WERI-Rb-1 (cell line): ENCODE results near the gene A2ML1.

Source experiments
- DNase-seq: peaks from one replicate; pipeline ENCODE4 v3.0.0-alpha.2; 2020
- H3K27ac ChIP-seq: fragments of 250-450 bp; sonication (Bioruptor Pico); 2 replicates; pipeline ENCODE4 v1.5.1; 2020; ENCODE audit warnings: mild to moderate bottlenecking, moderate library complexity
- H3K27me3 ChIP-seq: fragments of 250-450 bp; sonication (Bioruptor Pico); 2 replicates; pipeline ENCODE4 v1.5.1; 2021; ENCODE audit warnings: mild to moderate bottlenecking, low read depth, moderate library complexity; ENCODE audit not compliant: insufficient read depth, severe bottlenecking
- H3K36me3 ChIP-seq: fragments of 250-450 bp; sonication (Bioruptor Pico); 2 replicates; pipeline ENCODE4 v1.5.1; 2020; ENCODE audit warnings: mild to moderate bottlenecking, moderate library complexity
- H3K4me3 ChIP-seq: 2 replicates; pipeline ENCODE4 v1.5.1; 2011; ENCODE audit warnings: low read depth, mild to moderate bottlenecking, control low read depth, low read length
- H3K9me3 ChIP-seq: fragments of 250-450 bp; sonication (Bioruptor Pico); 2 replicates; pipeline ENCODE4 v1.5.1; 2021; ENCODE audit warnings: mild to moderate bottlenecking, moderate library complexity; ENCODE audit not compliant: severe bottlenecking
- TF ChIP-seq, protein P1 (sequence below): IDR thresholded peaks from 2 replicates; pipeline ENCODE4 v1.5.1; 2011; ENCODE audit warnings: low read depth, mild to moderate bottlenecking, control low read depth, inconsistent platforms, low read length

The A2ML1 gene

DNA sequence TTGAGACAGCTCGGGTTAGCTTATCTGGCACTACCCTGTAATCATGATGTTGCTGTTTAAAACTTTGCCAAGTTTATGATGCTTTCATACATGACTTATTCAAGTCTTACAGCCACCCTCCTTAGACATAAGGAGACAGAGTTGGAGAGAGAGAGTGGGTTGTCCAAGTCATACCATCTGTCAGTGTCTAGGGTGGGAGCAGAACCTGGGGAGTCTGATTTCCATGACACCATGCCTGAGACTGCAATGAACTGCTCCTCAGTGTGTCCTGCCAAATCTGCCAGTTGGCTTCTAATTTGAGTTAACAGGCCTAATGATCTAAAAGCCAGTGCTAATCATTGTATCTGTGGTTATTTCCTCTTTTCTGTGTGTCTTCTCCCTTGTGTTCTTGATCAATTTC lies 48.2 kb downstream of the A2ML1 start:
- TF ChIP-seq, protein P1, sequence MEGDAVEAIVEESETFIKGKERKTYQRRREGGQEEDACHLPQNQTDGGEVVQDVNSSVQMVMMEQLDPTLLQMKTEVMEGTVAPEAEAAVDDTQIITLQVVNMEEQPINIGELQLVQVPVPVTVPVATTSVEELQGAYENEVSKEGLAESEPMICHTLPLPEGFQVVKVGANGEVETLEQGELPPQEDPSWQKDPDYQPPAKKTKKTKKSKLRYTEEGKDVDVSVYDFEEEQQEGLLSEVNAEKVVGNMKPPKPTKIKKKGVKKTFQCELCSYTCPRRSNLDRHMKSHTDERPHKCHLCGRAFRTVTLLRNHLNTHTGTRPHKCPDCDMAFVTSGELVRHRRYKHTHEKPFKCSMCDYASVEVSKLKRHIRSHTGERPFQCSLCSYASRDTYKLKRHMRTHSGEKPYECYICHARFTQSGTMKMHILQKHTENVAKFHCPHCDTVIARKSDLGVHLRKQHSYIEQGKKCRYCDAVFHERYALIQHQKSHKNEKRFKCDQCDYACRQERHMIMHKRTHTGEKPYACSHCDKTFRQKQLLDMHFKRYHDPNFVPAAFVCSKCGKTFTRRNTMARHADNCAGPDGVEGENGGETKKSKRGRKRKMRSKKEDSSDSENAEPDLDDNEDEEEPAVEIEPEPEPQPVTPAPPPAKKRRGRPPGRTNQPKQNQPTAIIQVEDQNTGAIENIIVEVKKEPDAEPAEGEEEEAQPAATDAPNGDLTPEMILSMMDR: no peak
- no peak for DNase-seq
- Histone ChIP-seq H3K9me3 (no peaks in the 10 kb centered on the region), H3K27ac (no peak overlapping the region), H3K27me3 (no peaks in the 10 kb centered on the region), H3K4me3 (no peak overlapping the region), H3K36me3 (no peaks in the 10 kb centered on the region)

DNA sequence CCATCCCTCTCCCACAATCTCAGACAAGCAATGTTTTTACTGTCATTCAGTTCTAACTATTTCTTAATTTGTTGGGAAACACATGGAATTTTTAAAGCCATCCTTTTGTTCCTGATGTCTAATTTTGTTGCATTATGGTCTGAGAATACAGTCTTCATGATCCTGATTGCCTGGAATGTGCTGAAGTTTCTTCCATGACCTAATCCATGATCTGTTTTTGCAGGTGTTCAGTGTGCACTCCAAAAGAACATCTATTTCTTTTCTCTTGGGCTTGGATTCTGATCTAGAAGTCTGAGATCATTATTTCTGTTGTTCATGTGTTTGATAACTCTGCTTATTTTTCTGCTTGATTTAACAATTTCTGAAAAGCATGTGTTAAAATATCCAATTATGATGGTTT lies 48.6 kb downstream of the A2ML1 start:
- DNase-seq: no peak
- TF ChIP-seq, protein P1: no peak
- no peaks in the 10 kb centered on the region for H3K9me3 ChIP-seq
- no peaks in the 10 kb centered on the region for H3K36me3 ChIP-seq
- H3K4me3 ChIP-seq: no peak overlapping the region
- H3K27ac ChIP-seq: no peak overlapping the region
- H3K27me3 ChIP-seq: no peaks in the 10 kb centered on the region

DNA sequence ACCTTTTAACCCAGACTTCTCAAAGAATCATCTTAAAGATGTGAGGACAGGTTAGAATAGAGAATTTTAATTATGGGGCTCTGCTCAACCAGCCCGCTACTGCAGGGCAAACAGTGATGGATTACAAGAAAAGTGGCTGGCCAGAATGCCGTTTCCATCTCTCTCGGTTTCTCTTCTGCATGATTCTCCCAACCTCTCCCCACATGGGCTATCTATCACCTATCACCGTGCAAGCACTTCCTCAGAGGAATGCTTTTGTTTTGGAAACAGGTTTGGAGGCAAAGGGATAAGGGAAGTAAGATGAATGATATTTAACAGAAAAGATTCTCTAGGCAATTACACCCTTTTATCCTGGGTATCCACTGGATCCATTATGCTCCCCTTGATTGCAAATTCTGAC lies 54.5 kb downstream of the A2ML1 start:
- Histone ChIP-seq H3K27ac (no peak overlapping the region), H3K9me3 (no peaks in the 10 kb centered on the region), H3K36me3 (no peaks in the 10 kb centered on the region), H3K4me3 (no peak overlapping the region), H3K27me3 (no peaks in the 10 kb centered on the region)
- TF ChIP-seq, protein P1: no peak
- no peak for DNase-seq

DNA sequence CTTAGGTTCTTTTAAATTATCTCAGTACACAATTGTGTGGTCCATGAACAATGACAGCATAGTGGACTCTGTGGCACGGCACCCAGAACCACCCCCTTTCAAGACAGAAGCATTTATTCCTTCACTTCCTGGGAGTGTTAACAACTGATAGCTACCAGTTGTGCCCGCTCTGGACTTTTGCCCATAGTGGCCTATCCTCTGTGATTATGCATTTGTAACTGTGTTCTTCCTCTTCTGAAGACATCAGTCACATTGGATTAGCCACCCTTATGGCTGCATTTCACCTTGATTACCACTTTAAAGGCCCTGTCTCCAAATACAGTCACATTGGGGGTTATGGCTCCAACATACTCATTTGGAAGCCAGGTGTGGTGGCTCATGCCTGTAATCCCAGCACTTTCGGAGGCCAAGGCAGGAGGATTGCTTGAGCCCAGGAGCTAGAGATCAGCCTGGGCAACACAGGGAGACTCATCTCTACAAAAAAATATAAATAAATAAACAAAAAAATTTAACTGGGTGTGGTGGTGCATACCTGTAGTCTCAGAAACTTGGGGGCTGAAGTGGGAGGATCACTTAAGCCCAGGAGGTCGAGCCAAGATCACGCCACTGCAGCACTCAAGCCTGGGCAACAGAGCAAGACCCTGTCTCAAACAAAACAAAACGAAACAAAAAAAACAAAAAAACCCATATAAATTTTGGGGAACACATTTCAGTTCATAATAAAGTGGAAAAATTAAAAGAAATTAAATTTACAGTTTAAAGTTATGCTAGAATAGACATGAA lies 64.3 kb downstream of the A2ML1 start:
- H3K4me3 ChIP-seq: no peak overlapping the region
- no peaks in the 10 kb centered on the region for H3K9me3 ChIP-seq
- no peak overlapping the region for H3K27ac ChIP-seq
- H3K36me3 ChIP-seq: no peaks in the 10 kb centered on the region
- DNase-seq: no peak
- TF ChIP-seq, protein P1: no peak
- peaks cover 3% of the 10 kb centered on the region for H3K27me3 ChIP-seq

DNA sequence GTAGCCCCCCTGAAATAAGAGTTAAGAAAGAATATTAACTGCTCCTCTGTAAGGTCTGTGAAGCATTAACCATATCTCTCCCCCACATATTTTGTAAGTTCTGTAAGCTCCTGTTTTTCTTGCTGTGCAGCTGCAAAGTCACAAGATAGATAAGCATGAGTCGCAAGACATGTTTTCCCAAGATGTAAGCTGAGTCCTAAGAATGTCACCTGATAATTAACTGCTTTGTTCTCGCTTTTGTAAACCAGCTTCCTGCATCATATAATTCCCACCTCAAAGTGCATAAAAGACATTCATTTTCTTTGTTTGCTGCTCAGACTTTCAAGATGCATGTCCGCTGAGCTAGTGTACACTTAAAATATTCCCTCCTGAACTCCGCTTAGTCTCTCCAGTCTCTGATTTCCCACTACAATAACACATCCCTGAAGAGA lies 64.9 kb downstream of the A2ML1 start:
- no peak for DNase-seq
- H3K27ac ChIP-seq: no peak overlapping the region
- TF ChIP-seq, protein P1: no peak

More for the DNA sequence above, 64.9 kb downstream of the A2ML1 start:
- no peaks in the 10 kb centered on the region for H3K36me3 ChIP-seq
- peaks cover 3% of the 10 kb centered on the region for H3K27me3 ChIP-seq
- no peak overlapping the region for H3K4me3 ChIP-seq
- no peaks in the 10 kb centered on the region for H3K9me3 ChIP-seq
